ENCODE data around the gene ASZ1. TPM values are rescaled to one million over a fixed set of nuclear protein-coding genes. Genes with fewer than 3 reads are reported as not detected.
"Not testable (repeated sequence)": the region's sequence is repeated elsewhere in the genome, so short reads cannot be mapped to it uniquely, and the experiment has no call there.

Gene ASZ1, protein sequence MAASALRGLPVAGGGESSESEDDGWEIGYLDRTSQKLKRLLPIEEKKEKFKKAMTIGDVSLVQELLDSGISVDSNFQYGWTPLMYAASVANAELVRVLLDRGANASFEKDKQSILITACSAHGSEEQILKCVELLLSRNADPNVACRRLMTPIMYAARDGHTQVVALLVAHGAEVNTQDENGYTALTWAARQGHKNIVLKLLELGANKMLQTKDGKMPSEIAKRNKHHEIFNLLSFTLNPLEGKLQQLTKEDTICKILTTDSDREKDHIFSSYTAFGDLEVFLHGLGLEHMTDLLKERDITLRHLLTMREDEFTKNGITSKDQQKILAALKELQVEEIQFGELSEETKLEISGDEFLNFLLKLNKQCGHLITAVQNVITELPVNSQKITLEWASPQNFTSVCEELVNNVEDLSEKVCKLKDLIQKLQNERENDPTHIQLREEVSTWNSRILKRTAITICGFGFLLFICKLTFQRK
- total RNA-seq, result not detected

GRCh38 chr7:117427258-117427701 lies at the start of gene ASZ1:
Gene ASZ1 (minus strand): TSS chr7:117427493. CDS start chr7:117427460, 33 bp downstream.
- Histone ChIP-seq H3K27ac (replicated peaks in 1 of 4) (no peak within 1 kb of the TSS), H3K9me3 (no peaks in the 10 kb centered on the region), H3K27me3 (peaks cover 0 to 3% (median 0%) of the 10 kb centered on the region in 4 donors), H3K4me1 (no peaks in the 10 kb centered on the region), H3K4me3 (no peak within 1 kb of the TSS), H3K36me3 (no peaks in the 10 kb centered on the region)
- no peak for DNase-seq (ENCODE audit: extremely low spot score)
- TF ChIP-seq CTCF (IDR thresholded peaks at IDR 0.05) (no peak), POLR2A (IDR thresholded peaks at IDR 0.05; ENCODE audit: low read depth) (no peak), POLR2AphosphoS5 (IDR thresholded peaks at IDR 0.05) (no peak), EP300 (IDR thresholded peaks at IDR 0.05) (no peak)
- intact Hi-C loops (cut with DNase I), result no loop called here
- WGBS, result 85% methylated on average over 40 of the region's 41 CpGs

- H3K27me3 ChIP-seq, result peaks cover 0 to 28% (median 0%) of the 10 kb centered on the region in 4 donors
- no peak overlapping the region for H3K27ac ChIP-seq (replicated peaks in 1 of 4)
- DNase-seq (ENCODE audit: extremely low spot score), result no peak
- 80% methylated on average over 4 of the region's 4 CpGs for WGBS
- H3K4me1 ChIP-seq, result peaks cover 6 to 15% (median 13%) of the 10 kb centered on the region in 4 donors
- TF ChIP-seq POLR2A (IDR thresholded peaks at IDR 0.05; ENCODE audit: low read depth) (no peak), EP300 (IDR thresholded peaks at IDR 0.05) (no peak), POLR2AphosphoS5 (IDR thresholded peaks at IDR 0.05) (no peak)
- no peaks in the 10 kb centered on the region for H3K9me3 ChIP-seq
- intact Hi-C loops (cut with DNase I), result no loop called here
- H3K36me3 ChIP-seq, result no peaks in the 10 kb centered on the region
- no peak overlapping the region for H3K4me3 ChIP-seq
Observed at GRCh38 chr7:117476557-117477215, 49.4 kb upstream of the ASZ1 start.

- Histone ChIP-seq H3K4me1 (peaks cover 0 to 6% (median 0%) of the 10 kb centered on the region in 4 donors), H3K27me3 (no peaks in the 10 kb centered on the region)
- intact Hi-C loops (cut with DNase I), result no loop called here
Observed at GRCh38 chr7:117472335-117472734, 45.0 kb upstream of the ASZ1 start.

GRCh38 chr7:117470777-117471176 lies 43.5 kb upstream of the ASZ1 start:
- H3K27ac ChIP-seq (replicated peaks in 1 of 4), result no peak overlapping the region
- H3K4me3 ChIP-seq, result no peak overlapping the region
- H3K9me3 ChIP-seq, result no peaks in the 10 kb centered on the region
- H3K4me1 ChIP-seq, result peaks cover 0 to 6% (median 0%) of the 10 kb centered on the region in 4 donors
- 73% methylated on average over 5 of the region's 5 CpGs for WGBS
- TF ChIP-seq POLR2A (IDR thresholded peaks at IDR 0.05; ENCODE audit: low read depth), result no peak
- TF ChIP-seq EP300 (IDR thresholded peaks at IDR 0.05), result no peak
- no peak for TF ChIP-seq POLR2AphosphoS5 (IDR thresholded peaks at IDR 0.05)
- no peak for TF ChIP-seq CTCF (IDR thresholded peaks at IDR 0.05)
- no peak for DNase-seq (ENCODE audit: extremely low spot score)
- no peaks in the 10 kb centered on the region for H3K27me3 ChIP-seq
- H3K36me3 ChIP-seq, result no peaks in the 10 kb centered on the region
- intact Hi-C loops (cut with DNase I), result no loop called here

More at GRCh38 chr7:117472335-117472734, 45.0 kb upstream of the ASZ1 start:
- Histone ChIP-seq H3K4me3 (no peak overlapping the region), H3K36me3 (no peaks in the 10 kb centered on the region), H3K9me3 (no peaks in the 10 kb centered on the region), H3K27ac (replicated peaks in 1 of 4) (no peak overlapping the region)
- no peak for TF ChIP-seq CTCF (IDR thresholded peaks at IDR 0.05)
- no peak for TF ChIP-seq POLR2A (IDR thresholded peaks at IDR 0.05; ENCODE audit: low read depth)
- TF ChIP-seq POLR2AphosphoS5 (IDR thresholded peaks at IDR 0.05), result no peak
- no peak for TF ChIP-seq EP300 (IDR thresholded peaks at IDR 0.05)
- DNase-seq (ENCODE audit: extremely low spot score), result no peak

DNA sequence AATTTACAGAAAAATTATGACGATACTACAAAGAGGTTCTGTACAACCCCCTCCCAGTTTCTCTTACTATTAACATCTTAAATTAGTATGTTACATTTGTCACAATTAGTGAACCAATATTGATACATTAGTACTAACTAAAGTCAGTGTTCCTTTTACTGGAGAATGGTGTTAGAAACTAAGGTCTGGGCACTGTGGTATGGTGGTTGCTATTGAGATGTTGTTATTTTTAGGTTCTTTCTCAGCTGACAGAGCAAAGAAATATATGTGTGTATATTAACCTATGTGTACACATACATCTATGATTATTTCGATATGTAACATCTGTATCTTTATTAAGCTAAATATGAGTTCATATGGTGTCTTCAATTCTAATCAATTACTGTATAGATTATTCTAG lies 40.9 kb upstream of the ASZ1 start:
- intact Hi-C loops (cut with DNase I), result no loop called here
- H3K36me3 ChIP-seq, result no peaks in the 10 kb centered on the region
- H3K27ac ChIP-seq (replicated peaks in 1 of 4), result no peak overlapping the region
- DNase-seq (ENCODE audit: extremely low spot score), result no peak
- TF ChIP-seq EP300 (IDR thresholded peaks at IDR 0.05) (no peak), CTCF (IDR thresholded peaks at IDR 0.05) (no peak), POLR2A (IDR thresholded peaks at IDR 0.05; ENCODE audit: low read depth) (no peak), POLR2AphosphoS5 (IDR thresholded peaks at IDR 0.05) (no peak)
- H3K27me3 ChIP-seq, result no peaks in the 10 kb centered on the region
- 85% methylated on average over 2 of the region's 2 CpGs for WGBS
- no peaks in the 10 kb centered on the region for H3K9me3 ChIP-seq
- peaks cover 0 to 6% (median 0%) of the 10 kb centered on the region in 4 donors for H3K4me1 ChIP-seq
- no peak overlapping the region for H3K4me3 ChIP-seq

- H3K9me3 ChIP-seq; H3K27me3 ChIP-seq; H3K4me3 ChIP-seq; H3K36me3 ChIP-seq; H3K4me1 ChIP-seq; H3K27ac ChIP-seq (replicated peaks in 1 of 4); intact Hi-C loops (cut with DNase I); DNase-seq (ENCODE audit: extremely low spot score): not testable (repeated sequence)
- 87% methylated on average over 4 of the region's 4 CpGs for WGBS
Observed at GRCh38 chr7:117460815-117461214, 33.5 kb upstream of the ASZ1 start.
